Heart left ventricle (tissue), 16 donors: Measurements from ENCODE around the gene SCRT2. TPM values are rescaled to one million over a fixed set of nuclear protein-coding genes. Genes with fewer than 3 reads are reported as not detected.
A peak's percentile ranks its signal among the peaks of the same experiment; 100 is the strongest.

Source experiments
- ATAC-seq, 4 donors: fragments of 200-7000 bp; cut with Tn5 transposase; one replicate each; pipeline ENCODE4 v1.9.1; 2020 to 2022; ENCODE audit warnings: moderate library complexity in 4 of 4, mild to moderate bottlenecking in 3 of 4, moderate number of reproducible peaks in 1 of 4
- DNase-seq, 5 donors: peaks; one replicate each; pipeline ENCODE4 v3.0.0-alpha.2; 2020
- H3K27ac ChIP-seq, 12 donors: fragments of 200-600 bp; sonication (generic) in 4 of 12; one replicate each; pipeline versions ENCODE4 v1.5.0 to v1.8.0; 2016 to 2022; ENCODE audit warnings: mild to moderate bottlenecking in 2 of 12
- H3K27me3 ChIP-seq, 9 donors: fragments of 200-600 bp; sonication (generic) in 2 of 9; one replicate each; pipeline versions ENCODE4 v1.5.1 to v1.8.0; 2016 to 2022; ENCODE audit warnings: mild to moderate bottlenecking in 3 of 9
- H3K36me3 ChIP-seq, 9 donors: fragments of 200-600 bp; sonication (generic) in 2 of 9; one replicate each; pipeline versions ENCODE4 v1.5.0 to v1.8.0; 2018 to 2022; ENCODE audit warnings: mild to moderate bottlenecking in 2 of 9
- H3K4me1 ChIP-seq, 12 donors: fragments of 200-600 bp; sonication (generic) in 4 of 12; one replicate each; pipeline versions ENCODE4 v1.5.0 to v1.8.0; 2016 to 2022; ENCODE audit warnings: mild to moderate bottlenecking in 3 of 12
- H3K4me3 ChIP-seq, 12 donors: fragments of 200-600 bp; sonication (generic) in 4 of 12; one replicate each; pipeline versions ENCODE4 v1.5.0 to v1.8.0; 2017 to 2022; ENCODE audit warnings: mild to moderate bottlenecking in 9 of 12, moderate library complexity in 4 of 12
- H3K9me3 ChIP-seq, 12 donors: fragments of 200-600 bp; sonication (generic) in 4 of 12; one replicate each; pipeline versions ENCODE4 v1.5.0 to v1.8.0; 2016 to 2022; ENCODE audit warnings: mild to moderate bottlenecking in 1 of 12
- POLR2A ChIP-seq, 2 donors: fragments of 450-650 bp; IDR thresholded peaks; one replicate each; pipeline ENCODE4 v1.6.1; 2017; ENCODE audit warnings: antibody characterized with exemption in 2 of 2, mild to moderate bottlenecking in 2 of 2, moderate library complexity in 2 of 2
- WGBS, 4 donors: extraction: QIAGEN DNeasy Blood & Tissue Kit in 2 of 4; methylation state at CpG; one replicate each; pipeline versions ENCODE4 v1.1.5 to v1.1.7; 2013 to 2018; 5-methylcytosine and 5-hydroxymethylcytosine counted together
- intact Hi-C, 10 donors: fragments of 100-400 bp; cut with DNase I; formaldehyde crosslinking; loops; one replicate each; pipeline versions ENCODE4 v1.11.1 to v1.14.2; 2022
- polyA plus RNA-seq, 2 donors: library from polyadenylated mRNA; stranded (reverse); fragments of 200-250 nt; gene quantifications; one replicate each; pipeline ENCODE4 v1.2.3, GENCODE V29; 2013
- total RNA-seq, 9 donors: library from RNA; depleted of rRNA in 2 of 9; stranded (reverse); fragments of >200 nt in 2 of 9; fragmentation: NEBNext Ultra II Directional in 3 of 9; extraction: Animal tissue kit (Norgen Biotek cat#: 25700) in 3 of 9; gene quantifications; one replicate each; pipeline versions ENCODE4 v1.1.0 to v1.2.4, GENCODE V29; 2016 to 2023
- TF ChIP-seq, protein P1 (sequence below), 12 donors: fragments of 200-600 bp; sonication (generic) in 4 of 12; IDR thresholded peaks; one replicate each; pipeline versions ENCODE4 v1.5.0 to v1.8.0; 2018 to 2022; ENCODE audit warnings: antibody characterized with exemption in 12 of 12, mild to moderate bottlenecking in 5 of 12
- donor health status: ischemic (EF 13 %, LVEDD 7.1; RV severe dilation, severe dysfunction).
- donor health status: healthy with polysubstance abuse.
- donor health status: DM: no; HTN: yes; CAD: no.
- donor health status: DM: no; HTN: no; CAD: no.
- donor health status: ischemic (EF 25% LVEDD 6.9; RV normal size, moderate dysfunction).
- donor health status: ischemic (EF 25% LVEDD 5.7; RV mildly dilated, moderate dysfunction).
- donor health status: healthy.
- donor health status: DM: yes; HTN: yes; CAD: no.
- donor health status: ischemic (EF 35%, LVEDD 5.7; RV mildly dilated, moderate dysfunction).
- donor health status: nonischemic (EF 11% LVEDD 7.7; RV severe dilation, severe dysfunction).
- donor health status: DM: yes; HTN: yes; CAD: no.
- donor health status: PGD.
- donor health status: ischemic (EF 29% LVEDD 5.4; RV normal size, mild dysfunction).
- donor health status: nonischemic (EF 23%, LVEDD 6.1; RV moderate dilation, normal function).

The SCRT2 gene
- total and polyA plus RNA-seq, 11 donors = not detected

DNA sequence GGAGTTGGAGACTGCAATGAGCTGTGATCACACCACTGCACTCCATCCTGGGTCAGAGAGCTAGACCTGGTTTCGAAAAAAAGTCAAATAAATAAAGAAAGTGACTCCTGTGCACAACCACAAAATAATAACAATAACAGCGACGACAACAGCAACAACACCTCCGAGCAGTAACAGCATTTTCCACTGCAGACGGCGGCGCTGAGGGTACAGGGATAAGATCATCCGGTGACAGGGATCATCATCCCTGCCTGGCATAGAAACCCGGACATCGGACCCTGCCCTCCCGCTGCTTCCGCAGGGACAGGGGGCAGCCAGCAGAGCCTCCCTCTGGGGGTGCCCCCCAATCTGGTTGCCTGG is 34.1 kb downstream of the SCRT2 start:
- H3K36me3 ChIP-seq = no peaks in the 10 kb centered on the region
- WGBS, 4 donors = 20 to 30% (median 26%) methylated on average over 12 of the region's 12 CpGs
- H3K4me1 ChIP-seq = peaks cover 0 to 24% (median 14%) of the 10 kb centered on the region in 12 donors
- peak in 1 of 5 donors; percentile 41 for DNase-seq
- no peak for ATAC-seq
- H3K9me3 ChIP-seq = no peaks in the 10 kb centered on the region
- TF ChIP-seq POLR2A (IDR thresholded peaks at IDR 0.05) = no peak
- TF ChIP-seq, protein P1, sequence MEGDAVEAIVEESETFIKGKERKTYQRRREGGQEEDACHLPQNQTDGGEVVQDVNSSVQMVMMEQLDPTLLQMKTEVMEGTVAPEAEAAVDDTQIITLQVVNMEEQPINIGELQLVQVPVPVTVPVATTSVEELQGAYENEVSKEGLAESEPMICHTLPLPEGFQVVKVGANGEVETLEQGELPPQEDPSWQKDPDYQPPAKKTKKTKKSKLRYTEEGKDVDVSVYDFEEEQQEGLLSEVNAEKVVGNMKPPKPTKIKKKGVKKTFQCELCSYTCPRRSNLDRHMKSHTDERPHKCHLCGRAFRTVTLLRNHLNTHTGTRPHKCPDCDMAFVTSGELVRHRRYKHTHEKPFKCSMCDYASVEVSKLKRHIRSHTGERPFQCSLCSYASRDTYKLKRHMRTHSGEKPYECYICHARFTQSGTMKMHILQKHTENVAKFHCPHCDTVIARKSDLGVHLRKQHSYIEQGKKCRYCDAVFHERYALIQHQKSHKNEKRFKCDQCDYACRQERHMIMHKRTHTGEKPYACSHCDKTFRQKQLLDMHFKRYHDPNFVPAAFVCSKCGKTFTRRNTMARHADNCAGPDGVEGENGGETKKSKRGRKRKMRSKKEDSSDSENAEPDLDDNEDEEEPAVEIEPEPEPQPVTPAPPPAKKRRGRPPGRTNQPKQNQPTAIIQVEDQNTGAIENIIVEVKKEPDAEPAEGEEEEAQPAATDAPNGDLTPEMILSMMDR (IDR thresholded peaks at IDR 0.05) = no peak
- H3K27me3 ChIP-seq = peaks cover 0 to 4% (median 0%) of the 10 kb centered on the region in 9 donors
- intact Hi-C loops = loop anchor here in 7 of 10 donors (2.0 to 10.0 kb wide), 4 partner anchors 31 to 287 kb away; partner anchors contain the start of gene TCF15 (in 3 of the 7)
- peak overlapping the region in 3 of 12 donors; percentile 5 to 34 (median 30) for H3K27ac ChIP-seq
- no peak overlapping the region for H3K4me3 ChIP-seq

GRCh38 chr20:640674-641515 is 34.7 kb downstream of the SCRT2 start:
- TF ChIP-seq POLR2A (IDR thresholded peaks at IDR 0.05) = no peak
- TF ChIP-seq, protein P1 (IDR thresholded peaks at IDR 0.05) = no peak
- 48 to 58% (median 55%) methylated on average over 11 of the region's 11 CpGs for WGBS, 4 donors
- peak overlapping the region in 2 of 12 donors; percentile 5 to 30 for H3K27ac ChIP-seq

DNA sequence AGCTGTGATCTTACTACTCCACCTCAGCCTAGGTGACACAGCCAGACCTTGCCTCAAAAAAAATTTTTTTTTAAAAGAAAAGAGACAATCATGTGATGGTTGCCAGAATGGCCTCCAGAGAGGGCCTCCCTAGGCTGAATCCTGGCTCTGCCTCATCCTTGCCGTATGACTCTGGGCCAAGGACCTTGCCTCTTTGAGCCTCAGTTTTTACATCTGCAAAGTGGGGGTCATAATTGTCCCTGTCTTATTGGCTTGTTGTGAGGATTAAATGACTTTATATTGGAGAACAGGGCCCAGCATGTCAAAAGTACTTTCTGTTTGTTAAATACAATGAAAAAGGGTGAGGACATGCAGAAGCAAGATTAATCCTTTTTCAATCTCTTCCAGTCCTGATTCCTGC is 37.0 kb downstream of the SCRT2 start:
- H3K27me3 ChIP-seq = peaks cover 0 to 4% (median 0%) of the 10 kb centered on the region in 9 donors
- WGBS, 4 donors = 47 to 88% (median 71%) methylated on average over 1 of the region's 1 CpG
- H3K27ac ChIP-seq = no peak overlapping the region
- ATAC-seq = no peak
- DNase-seq = no peak
- H3K4me3 ChIP-seq = no peak overlapping the region
- no peaks in the 10 kb centered on the region for H3K9me3 ChIP-seq
- H3K36me3 ChIP-seq = no peaks in the 10 kb centered on the region
- H3K4me1 ChIP-seq = peaks cover 0 to 10% (median 1%) of the 10 kb centered on the region in 12 donors
- TF ChIP-seq POLR2A (IDR thresholded peaks at IDR 0.05) = no peak
- intact Hi-C loops = no loop called here

More at GRCh38 chr20:640674-641515, 34.7 kb downstream of the SCRT2 start:
- DNase-seq = no peak
- Histone ChIP-seq H3K4me1 (peaks cover 0 to 18% (median 10%) of the 10 kb centered on the region in 12 donors), H3K4me3 (no peak overlapping the region), H3K9me3 (no peaks in the 10 kb centered on the region), H3K36me3 (no peaks in the 10 kb centered on the region), H3K27me3 (peaks cover 0 to 4% (median 0%) of the 10 kb centered on the region in 9 donors)
- ATAC-seq = no peak
- intact Hi-C loops = loop anchor here in 7 of 10 donors (2.0 to 10.0 kb wide), 4 partner anchors 30 to 286 kb away; partner anchors contain the start of gene TCF15 (in 3 of the 7)

DNA sequence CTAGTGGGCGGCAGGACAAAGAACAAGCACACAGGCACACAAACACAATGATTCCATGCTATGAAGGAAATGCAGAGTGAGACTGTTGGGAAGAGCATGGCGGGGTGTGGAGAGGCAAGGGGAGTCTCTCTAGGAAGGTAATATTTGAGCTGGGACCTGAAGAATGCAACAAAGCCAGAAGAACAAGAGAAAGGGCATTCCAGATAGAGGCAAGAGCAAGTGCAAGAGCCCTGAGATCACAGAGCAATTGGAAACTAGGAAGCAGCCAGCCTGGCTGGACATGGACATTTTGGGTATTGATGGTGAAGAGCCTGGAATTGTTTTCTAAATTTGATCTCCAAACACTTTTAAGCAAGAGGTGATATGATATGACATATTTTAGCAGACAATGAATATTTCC is 38.0 kb downstream of the SCRT2 start:
- ATAC-seq (no peak), DNase-seq (no peak)
- Histone ChIP-seq H3K27ac (no peak overlapping the region), H3K4me1 (peaks cover 0 to 4% (median 0%) of the 10 kb centered on the region in 12 donors), H3K9me3 (no peaks in the 10 kb centered on the region), H3K27me3 (peaks cover 0 to 2% (median 0%) of the 10 kb centered on the region in 9 donors), H3K4me3 (no peak overlapping the region), H3K36me3 (no peaks in the 10 kb centered on the region)
- 82 to 93% (median 88%) methylated on average over 2 of the region's 2 CpGs for WGBS, 4 donors
- intact Hi-C loops = no loop called here
- TF ChIP-seq POLR2A (IDR thresholded peaks at IDR 0.05) = no peak
- TF ChIP-seq, protein P1 (IDR thresholded peaks at IDR 0.05) = no peak
